NT2/D1 (cell line): ENCODE measurements around the gene NR2E1.

Experiments
- SUZ12 ChIP-seq: IDR thresholded peaks from 2 replicates; pipeline ENCODE4 v1.6.1; 2011; ENCODE audit not compliant: insufficient read length, insufficient read depth; ENCODE audit errors: extremely low read depth
- YY1 ChIP-seq: IDR thresholded peaks from 2 replicates; pipeline ENCODE4 v1.6.1; 2011; ENCODE audit not compliant: insufficient read length, insufficient read depth
- ZNF274 ChIP-seq: IDR thresholded peaks from 2 replicates; pipeline ENCODE4 v1.6.1; 2011; ENCODE audit warnings: mild to moderate bottlenecking, low read depth, low read length

- TF ChIP-seq ZNF274 = no peak
- no peak for TF ChIP-seq SUZ12
- TF ChIP-seq YY1 = no peak
Measured at GRCh38 chr6:108152446-108152845, 13.4 kb upstream of the NR2E1 start.
